MM.1S (cell line): Measurements from ENCODE around the gene MYBPC1.

Experiments
- EZH2 ChIP-seq: fragments of 300-600 bp; sonication (generic); optimal IDR thresholded peaks from 2 replicates; pipeline ENCODE3; 2017; ENCODE audit warnings: low read depth, mild to moderate bottlenecking, antibody characterized with exemption, low read length, mixed read lengths
- TF ChIP-seq, protein P1 (sequence below): fragments of 300-600 bp; sonication (generic); IDR thresholded peaks from 2 replicates; pipeline ENCODE4 v1.5.1; 2016; ENCODE audit warnings: antibody characterized with exemption, low read length, mixed read lengths

DNA sequence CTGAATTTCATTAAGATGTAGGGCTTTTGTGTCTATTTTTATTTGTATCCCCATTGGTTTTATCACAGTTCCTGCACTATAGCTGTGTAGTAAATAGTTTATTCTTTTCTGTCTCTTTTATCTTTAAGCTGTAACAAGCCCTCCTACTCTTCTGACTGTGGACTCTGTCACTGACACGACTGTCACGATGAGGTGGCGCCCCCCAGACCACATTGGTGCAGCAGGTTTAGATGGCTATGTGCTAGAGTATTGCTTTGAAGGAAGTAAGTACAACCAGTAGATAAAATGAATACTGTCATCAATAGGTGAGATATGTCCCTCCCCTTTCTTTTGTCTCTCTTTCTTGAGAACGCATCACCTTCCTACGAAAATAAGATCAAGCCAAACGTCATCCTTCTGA is 68.5 kb downstream of the MYBPC1 start:
- TF ChIP-seq, protein P1, sequence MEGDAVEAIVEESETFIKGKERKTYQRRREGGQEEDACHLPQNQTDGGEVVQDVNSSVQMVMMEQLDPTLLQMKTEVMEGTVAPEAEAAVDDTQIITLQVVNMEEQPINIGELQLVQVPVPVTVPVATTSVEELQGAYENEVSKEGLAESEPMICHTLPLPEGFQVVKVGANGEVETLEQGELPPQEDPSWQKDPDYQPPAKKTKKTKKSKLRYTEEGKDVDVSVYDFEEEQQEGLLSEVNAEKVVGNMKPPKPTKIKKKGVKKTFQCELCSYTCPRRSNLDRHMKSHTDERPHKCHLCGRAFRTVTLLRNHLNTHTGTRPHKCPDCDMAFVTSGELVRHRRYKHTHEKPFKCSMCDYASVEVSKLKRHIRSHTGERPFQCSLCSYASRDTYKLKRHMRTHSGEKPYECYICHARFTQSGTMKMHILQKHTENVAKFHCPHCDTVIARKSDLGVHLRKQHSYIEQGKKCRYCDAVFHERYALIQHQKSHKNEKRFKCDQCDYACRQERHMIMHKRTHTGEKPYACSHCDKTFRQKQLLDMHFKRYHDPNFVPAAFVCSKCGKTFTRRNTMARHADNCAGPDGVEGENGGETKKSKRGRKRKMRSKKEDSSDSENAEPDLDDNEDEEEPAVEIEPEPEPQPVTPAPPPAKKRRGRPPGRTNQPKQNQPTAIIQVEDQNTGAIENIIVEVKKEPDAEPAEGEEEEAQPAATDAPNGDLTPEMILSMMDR = no peak
- TF ChIP-seq EZH2 = no peak
